Upper lobe of left lung (tissue), 4 donors: ENCODE results near the gene FSD1.

ENCODE experiments used
- CTCF ChIP-seq, 6 experiments: fragments of 450-650 bp in 4 of 6; fragments of 200-600 bp in 2 of 6; sonication (generic) in 2 of 6; IDR thresholded peaks; one replicate each; pipeline ENCODE4 v1.5.1; 2016 to 2019; ENCODE audit warnings: antibody characterized with exemption in 6 of 6
- EP300 ChIP-seq, 4 donors: sonication (generic); formaldehyde crosslinking; IDR thresholded peaks; one replicate each; pipeline ENCODE4 v1.5.1; 2017; ENCODE audit warnings: antibody characterized with exemption in 4 of 4, control low read depth in 2 of 4
- POLR2A ChIP-seq, 4 donors: fragments of 450-650 bp; IDR thresholded peaks; one replicate each; pipeline ENCODE4 v1.5.1; 2016 to 2017; ENCODE audit warnings: antibody characterized with exemption in 4 of 4, mild to moderate bottlenecking in 2 of 4
- POLR2AphosphoS5 ChIP-seq, 2 donors: sonication (generic); formaldehyde crosslinking; IDR thresholded peaks; one replicate each; pipeline ENCODE4 v1.5.1; 2017; ENCODE audit warnings: antibody characterized with exemption in 2 of 2

- TF ChIP-seq CTCF (IDR thresholded peaks at IDR 0.05) (no peak), EP300 (IDR thresholded peaks at IDR 0.05) (no peak), POLR2AphosphoS5 (IDR thresholded peaks at IDR 0.05) (no peak), POLR2A (IDR thresholded peaks at IDR 0.05) (no peak)
These were observed 6.1 kb downstream of the FSD1 start for GRCh38 chr19:4310247-4311121.
